Bronchial epithelial cell (primary cell): ENCODE results near the gene MTHFD2. TPM values are rescaled to one million over a fixed set of nuclear protein-coding genes. Genes with fewer than 3 reads are reported as not detected.

Source experiments
- DNase-seq: peaks from one replicate; pipeline ENCODE4 v3.0.0-alpha.2; 2010; ENCODE audit warnings: low read depth
- FAIRE-seq: peaks from 2 replicates; lab custom pipeline; 2011; peaks lifted over from hg19 to GRCh38; lab: Jason Lieb, UNC
- H3K27me3 ChIP-seq: 2 replicates; pipeline ENCODE4 v1.5.1; 2011; ENCODE audit warnings: low read length; ENCODE audit not compliant: control insufficient read depth, insufficient read depth
- H3K36me3 ChIP-seq: 2 replicates; pipeline ENCODE4 v1.5.1; 2011; ENCODE audit warnings: low read length; ENCODE audit not compliant: control insufficient read depth, insufficient read depth
- H3K4me3 ChIP-seq: 2 replicates; pipeline ENCODE4 v1.5.1; 2011; ENCODE audit warnings: mild to moderate bottlenecking, low read depth, low read length, control low read depth
- total RNA-seq: library from RNA; depleted of rRNA; stranded (reverse); fragments of >200 nt; gene quantifications from 2 replicates; pipeline ENCODE4 v1.2.1, GENCODE V29; 2014
- TF ChIP-seq, protein P1 (sequence below): IDR thresholded peaks from 2 replicates; pipeline ENCODE4 v1.5.1; 2011; ENCODE audit warnings: mild to moderate bottlenecking, moderate library complexity, low read length, control low read depth, inconsistent platforms; ENCODE audit not compliant: insufficient read depth, severe bottlenecking

The MTHFD2 gene
- 305 and 333 TPM in 2 replicates for total RNA-seq

GRCh38 chr2:74198461-74199274, at the start of gene MTHFD2:
TSS of gene MTHFD2 (plus strand) at chr2:74198615. CDS start at chr2:74198642, 27 bp downstream.
- Histone ChIP-seq H3K36me3 (peaks cover 1% of the 10 kb centered on the region), H3K27me3 (no peaks in the 10 kb centered on the region), H3K4me3 (peak within 1 kb of the TSS; percentile 85)
- FAIRE-seq: no peak
- TF ChIP-seq, protein P1, sequence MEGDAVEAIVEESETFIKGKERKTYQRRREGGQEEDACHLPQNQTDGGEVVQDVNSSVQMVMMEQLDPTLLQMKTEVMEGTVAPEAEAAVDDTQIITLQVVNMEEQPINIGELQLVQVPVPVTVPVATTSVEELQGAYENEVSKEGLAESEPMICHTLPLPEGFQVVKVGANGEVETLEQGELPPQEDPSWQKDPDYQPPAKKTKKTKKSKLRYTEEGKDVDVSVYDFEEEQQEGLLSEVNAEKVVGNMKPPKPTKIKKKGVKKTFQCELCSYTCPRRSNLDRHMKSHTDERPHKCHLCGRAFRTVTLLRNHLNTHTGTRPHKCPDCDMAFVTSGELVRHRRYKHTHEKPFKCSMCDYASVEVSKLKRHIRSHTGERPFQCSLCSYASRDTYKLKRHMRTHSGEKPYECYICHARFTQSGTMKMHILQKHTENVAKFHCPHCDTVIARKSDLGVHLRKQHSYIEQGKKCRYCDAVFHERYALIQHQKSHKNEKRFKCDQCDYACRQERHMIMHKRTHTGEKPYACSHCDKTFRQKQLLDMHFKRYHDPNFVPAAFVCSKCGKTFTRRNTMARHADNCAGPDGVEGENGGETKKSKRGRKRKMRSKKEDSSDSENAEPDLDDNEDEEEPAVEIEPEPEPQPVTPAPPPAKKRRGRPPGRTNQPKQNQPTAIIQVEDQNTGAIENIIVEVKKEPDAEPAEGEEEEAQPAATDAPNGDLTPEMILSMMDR: peak; percentile 94
- peak; percentile 96 for DNase-seq

- H3K36me3 ChIP-seq: peaks cover 7% of the 10 kb centered on the region
- H3K4me3 ChIP-seq: no peak overlapping the region
- TF ChIP-seq, protein P1: no peak
- no peaks in the 10 kb centered on the region for H3K27me3 ChIP-seq
- DNase-seq: no peak
- no peak for FAIRE-seq
These were observed 49.2 kb upstream of the MTHFD2 start for GRCh38 chr2:74149247-74149525.

DNA sequence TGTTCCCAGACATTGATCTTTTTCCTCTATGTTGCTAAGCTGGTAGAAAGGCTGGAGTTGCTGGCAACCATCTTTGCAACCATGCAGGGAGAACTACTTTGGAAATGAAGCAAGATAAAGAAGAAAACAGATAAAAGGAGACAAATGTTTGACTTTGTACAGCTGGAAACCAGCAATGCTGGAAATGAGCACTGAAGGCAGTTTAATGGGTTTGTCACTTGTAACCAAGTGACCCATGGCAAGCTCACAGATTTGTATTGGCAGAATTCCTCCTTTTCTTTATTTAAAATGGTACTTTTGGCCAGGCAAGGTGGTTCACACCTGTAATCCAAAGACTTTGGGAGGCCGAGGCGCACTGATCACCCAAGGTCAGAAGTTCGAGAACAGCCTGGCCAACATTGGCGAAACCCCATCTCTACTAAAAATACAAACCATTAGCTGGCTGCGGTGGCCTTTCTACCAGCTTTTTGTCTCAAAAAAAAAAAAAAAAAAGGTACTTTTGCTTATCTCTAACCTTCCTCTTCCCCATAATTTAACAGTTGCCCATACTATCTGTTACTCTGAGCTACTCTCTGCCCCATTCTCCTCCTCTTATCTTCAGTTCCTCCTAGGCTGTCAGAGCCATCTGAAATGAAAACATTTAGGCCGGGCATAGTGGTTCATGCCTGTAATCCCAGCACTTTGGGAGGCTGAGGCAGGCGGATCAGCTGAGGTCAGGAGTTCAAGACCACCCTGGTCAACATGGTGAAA, 48.7 kb upstream of the MTHFD2 start:
- TF ChIP-seq, protein P1: no peak
- DNase-seq: no peak
- no peak for FAIRE-seq

GRCh38 chr2:74152954-74153353, 45.5 kb upstream of the MTHFD2 start:
- Histone ChIP-seq H3K36me3 (peaks cover 11% of the 10 kb centered on the region), H3K27me3 (no peaks in the 10 kb centered on the region), H3K4me3 (no peak overlapping the region)
- TF ChIP-seq, protein P1: no peak
- FAIRE-seq (no peak), DNase-seq (no peak)

More for the DNA sequence above, 48.7 kb upstream of the MTHFD2 start:
- Histone ChIP-seq H3K36me3 (peaks cover 4% of the 10 kb centered on the region), H3K27me3 (no peaks in the 10 kb centered on the region), H3K4me3 (no peak overlapping the region)

GRCh38 chr2:74155830-74156229, 42.6 kb upstream of the MTHFD2 start:
- no peaks in the 10 kb centered on the region for H3K27me3 ChIP-seq
- no peak overlapping the region for H3K4me3 ChIP-seq
- H3K36me3 ChIP-seq: peaks cover 13% of the 10 kb centered on the region
- TF ChIP-seq, protein P1: no peak
- DNase-seq (no peak), FAIRE-seq (no peak)
